Tibial nerve (tissue), 4 donors: Measurements from ENCODE around the gene MND1. TPM values are rescaled to one million over a fixed set of nuclear protein-coding genes. Genes with fewer than 3 reads are reported as not detected.

Experiments
- DNase-seq, 2 donors: peaks; one replicate each; pipeline ENCODE4 v3.0.0-alpha.2; 2019; ENCODE audit warnings: low spot score in 2 of 2
- H3K27ac ChIP-seq, 4 donors: fragments of 200-600 bp; sonication (generic) in 3 of 4; one replicate each; pipeline ENCODE4 v1.5.1; 2017 to 2019; ENCODE audit warnings: mild to moderate bottlenecking in 1 of 4
- H3K27me3 ChIP-seq, 2 donors: fragments of 200-600 bp; sonication (generic) in 1 of 2; one replicate each; pipeline versions ENCODE4 v1.5.1 to v1.6.0; 2017 to 2019
- H3K36me3 ChIP-seq, 3 donors: fragments of 200-600 bp; sonication (generic); one replicate each; pipeline ENCODE4 v1.5.1; 2018 to 2019
- H3K4me1 ChIP-seq, 4 donors: fragments of 200-600 bp; sonication (generic) in 3 of 4; one replicate each; pipeline ENCODE4 v1.5.1; 2017 to 2019
- H3K4me3 ChIP-seq, 4 donors: fragments of 200-600 bp; sonication (generic) in 3 of 4; one replicate each; pipeline ENCODE4 v1.5.1; 2017 to 2019; ENCODE audit warnings: mild to moderate bottlenecking in 1 of 4, moderate library complexity in 1 of 4
- H3K9me3 ChIP-seq, 4 donors: fragments of 200-600 bp; sonication (generic) in 3 of 4; one replicate each; pipeline ENCODE4 v1.5.1; 2017 to 2019
- CTCF ChIP-seq, 5 experiments: fragments of 200-600 bp in 3 of 5; fragments of 450-650 bp in 2 of 5; sonication (generic) in 3 of 5; IDR thresholded peaks; one replicate each; pipeline ENCODE4 v1.5.1; 2016 to 2019; ENCODE audit warnings: antibody characterized with exemption in 5 of 5, mild to moderate bottlenecking in 3 of 5, moderate library complexity in 2 of 5
- EP300 ChIP-seq, 2 donors: sonication (generic); formaldehyde crosslinking; IDR thresholded peaks; one replicate each; pipeline ENCODE4 v1.6.1; 2017; ENCODE audit warnings: antibody characterized with exemption in 2 of 2, mild to moderate bottlenecking in 1 of 2
- POLR2A ChIP-seq, 2 donors: fragments of 450-650 bp; IDR thresholded peaks; one replicate each; pipeline ENCODE4 v1.6.1; 2017; ENCODE audit warnings: antibody characterized with exemption in 2 of 2, mild to moderate bottlenecking in 2 of 2, moderate library complexity in 2 of 2
- WGBS, 2 donors: methylation state at CpG; one replicate each; pipeline ENCODE4 v1.1.5; 2018; 5-methylcytosine and 5-hydroxymethylcytosine counted together
- total RNA-seq, 4 donors: library from RNA; depleted of rRNA; stranded (reverse); fragments of >200 nt; gene quantifications; one replicate each; pipeline ENCODE4 v1.1.0, GENCODE V29; 2016

The MND1 gene
- total RNA-seq, 4 donors from 2014 or later = 0.66 to 2.1 TPM; not detected in 2

GRCh38 chr4:153398713-153399112 is 54.2 kb downstream of the MND1 start:
- no peaks in the 10 kb centered on the region for H3K27me3 ChIP-seq
- 96 to 97% methylated on average over 3 of the region's 3 CpGs for WGBS, 2 donors
- H3K4me3 ChIP-seq = no peak overlapping the region
- H3K4me1 ChIP-seq = no peaks in the 10 kb centered on the region
- no peak for TF ChIP-seq EP300 (IDR thresholded peaks at IDR 0.05)
- TF ChIP-seq CTCF (IDR thresholded peaks at IDR 0.05) = no peak
- no peak for TF ChIP-seq POLR2A (IDR thresholded peaks at IDR 0.05)
- no peak for DNase-seq
- H3K36me3 ChIP-seq = no peaks in the 10 kb centered on the region
- H3K27ac ChIP-seq = no peak overlapping the region
- H3K9me3 ChIP-seq = no peaks in the 10 kb centered on the region

- no peaks in the 10 kb centered on the region for H3K36me3 ChIP-seq
Measured at GRCh38 chr4:153399358-153399757, 54.9 kb downstream of the MND1 start.

GRCh38 chr4:153401501-153401900 is 57.0 kb downstream of the MND1 start:
- Histone ChIP-seq H3K27ac (no peak overlapping the region), H3K27me3 (no peaks in the 10 kb centered on the region), H3K36me3 (no peaks in the 10 kb centered on the region), H3K9me3 (no peaks in the 10 kb centered on the region), H3K4me3 (no peak overlapping the region), H3K4me1 (no peaks in the 10 kb centered on the region)
- DNase-seq = no peak
- 92 to 96% methylated on average over 1 of the region's 1 CpG for WGBS, 2 donors
- TF ChIP-seq CTCF (IDR thresholded peaks at IDR 0.05) (no peak), POLR2A (IDR thresholded peaks at IDR 0.05) (no peak), EP300 (IDR thresholded peaks at IDR 0.05) (no peak)

More at GRCh38 chr4:153399358-153399757, 54.9 kb downstream of the MND1 start:
- TF ChIP-seq POLR2A (IDR thresholded peaks at IDR 0.05) (no peak), CTCF (IDR thresholded peaks at IDR 0.05) (no peak), EP300 (IDR thresholded peaks at IDR 0.05) (no peak)
- no peak overlapping the region for H3K27ac ChIP-seq
- no peak overlapping the region for H3K4me3 ChIP-seq
- no peaks in the 10 kb centered on the region for H3K9me3 ChIP-seq
- DNase-seq = no peak
- no peaks in the 10 kb centered on the region for H3K4me1 ChIP-seq
- no peaks in the 10 kb centered on the region for H3K27me3 ChIP-seq
- 79 to 85% methylated on average over 3 of the region's 3 CpGs for WGBS, 2 donors

GRCh38 chr4:153402366-153402765 is 57.9 kb downstream of the MND1 start:
- TF ChIP-seq CTCF (IDR thresholded peaks at IDR 0.05) = no peak
- TF ChIP-seq EP300 (IDR thresholded peaks at IDR 0.05) = no peak
- TF ChIP-seq POLR2A (IDR thresholded peaks at IDR 0.05) = no peak
- 69 to 75% methylated on average over 2 of the region's 2 CpGs for WGBS, 2 donors
- DNase-seq = no peak

GRCh38 chr4:153403726-153404125 is 59.2 kb downstream of the MND1 start:
- no peak for DNase-seq

More at GRCh38 chr4:153402366-153402765, 57.9 kb downstream of the MND1 start:
- no peaks in the 10 kb centered on the region for H3K9me3 ChIP-seq
- no peaks in the 10 kb centered on the region for H3K27me3 ChIP-seq
- H3K36me3 ChIP-seq = no peaks in the 10 kb centered on the region
- no peak overlapping the region for H3K27ac ChIP-seq
- H3K4me1 ChIP-seq = no peaks in the 10 kb centered on the region
- H3K4me3 ChIP-seq = no peak overlapping the region

More at GRCh38 chr4:153403726-153404125, 59.2 kb downstream of the MND1 start:
- no peaks in the 10 kb centered on the region for H3K36me3 ChIP-seq
- no peak overlapping the region for H3K27ac ChIP-seq
- H3K27me3 ChIP-seq = no peaks in the 10 kb centered on the region
- no peaks in the 10 kb centered on the region for H3K4me1 ChIP-seq
- no peak for TF ChIP-seq POLR2A (IDR thresholded peaks at IDR 0.05)
- no peak for TF ChIP-seq EP300 (IDR thresholded peaks at IDR 0.05)
- no peak for TF ChIP-seq CTCF (IDR thresholded peaks at IDR 0.05)
- H3K9me3 ChIP-seq = no peaks in the 10 kb centered on the region
- 97 to 98% methylated on average over 1 of the region's 1 CpG for WGBS, 2 donors
- no peak overlapping the region for H3K4me3 ChIP-seq
